ENCODE results near the gene COQ8A.

The COQ8A gene

DNA sequence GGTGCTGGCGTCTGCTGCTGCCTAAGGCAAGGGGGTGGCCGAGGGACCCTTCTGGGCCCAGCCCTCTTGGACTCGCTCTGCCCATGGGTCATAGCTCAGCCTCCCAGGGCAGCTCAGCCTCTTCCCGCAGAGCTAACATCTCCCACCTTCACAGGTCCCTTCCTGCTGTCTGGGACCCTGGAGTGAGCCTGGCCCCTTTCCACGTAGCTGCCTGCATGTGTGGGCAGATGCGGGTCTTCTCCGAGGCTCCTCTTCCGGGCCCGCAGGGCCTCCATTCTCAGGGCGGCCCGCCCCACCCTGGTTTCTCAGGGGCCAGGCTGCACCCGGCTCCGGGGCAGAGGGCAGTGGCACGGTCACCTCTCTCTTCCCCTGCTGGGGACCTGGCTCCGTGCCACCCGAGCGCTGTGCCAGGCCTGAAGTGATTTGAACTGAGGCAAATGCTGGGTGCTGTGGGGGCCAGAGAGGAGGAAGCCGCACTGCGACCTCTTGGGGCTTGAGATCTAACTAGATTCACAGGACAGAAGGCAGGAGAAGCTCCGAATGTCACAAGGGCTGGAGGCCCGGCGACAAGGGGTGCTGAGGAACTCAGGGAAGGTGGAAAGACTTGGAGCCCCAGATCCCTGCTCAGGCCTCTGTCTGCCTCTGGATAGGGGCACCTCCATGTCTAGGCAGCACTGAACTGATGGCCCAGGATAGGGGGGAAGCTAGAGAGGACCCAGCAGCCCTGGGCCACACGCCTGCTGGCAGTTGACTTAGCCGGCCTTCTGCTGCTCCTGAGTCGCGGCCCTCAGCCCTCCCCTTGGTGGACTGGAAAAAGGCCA lies 40.7 kb downstream of the COQ8A start:
- H3K9ac ChIP-seq (ENCODE audit: low read length) = no peak overlapping the region
- no peak overlapping the region for H3K4me3 ChIP-seq (ENCODE audit: low read depth, low read length)
- no peaks in the 10 kb centered on the region for H3K9me3 ChIP-seq (ENCODE audit: control insufficient read depth, insufficient read depth, low read depth, low read length)
- H3K36me3 ChIP-seq (ENCODE audit: control insufficient read depth, insufficient read depth, low read length) = peaks cover 21% of the 10 kb centered on the region; the same call in 1 of the 2 replicates
- H3K27ac ChIP-seq (ENCODE audit: low read depth, low read length) = no peak overlapping the region; the same call in 1 of the 2 replicates
- H3K27me3 ChIP-seq (ENCODE audit: control insufficient read depth, insufficient read depth, low read length) = no peaks in the 10 kb centered on the region
- H3K4me1 ChIP-seq (ENCODE audit: control insufficient read depth, insufficient read depth, low read length) = peaks cover 12% of the 10 kb centered on the region; the same call in 1 of the 2 replicates

DNA sequence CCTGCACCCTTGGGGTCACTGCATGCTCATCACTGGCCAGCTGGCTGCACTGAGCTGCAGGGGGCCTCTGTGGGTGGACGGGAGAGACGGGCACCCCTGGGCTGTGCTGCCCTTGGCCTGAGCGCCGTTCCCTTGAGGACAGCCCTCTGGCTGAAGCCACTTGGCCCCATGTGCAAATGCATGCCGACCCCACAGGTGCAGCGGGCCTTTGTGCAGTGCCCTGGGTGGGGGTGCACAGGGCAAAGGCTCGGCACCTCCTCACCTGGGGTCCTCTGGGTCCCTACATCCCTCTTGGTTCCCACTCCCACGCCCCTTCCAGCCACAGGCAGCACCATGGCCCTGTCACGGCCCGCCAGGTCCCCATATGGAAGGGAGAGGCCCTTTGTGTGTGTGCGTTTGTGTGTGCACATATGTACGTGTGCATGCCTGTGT lies 41.3 kb downstream of the COQ8A start:
- H3K4me3 ChIP-seq (ENCODE audit: low read depth, low read length) = no peak overlapping the region
- H3K9ac ChIP-seq (ENCODE audit: low read length) = no peak overlapping the region
- peaks cover 12% of the 10 kb centered on the region; the same call in 1 of the 2 replicates for H3K4me1 ChIP-seq (ENCODE audit: control insufficient read depth, insufficient read depth, low read length)
- H3K9me3 ChIP-seq (ENCODE audit: control insufficient read depth, insufficient read depth, low read depth, low read length) = no peaks in the 10 kb centered on the region
- no peaks in the 10 kb centered on the region for H3K27me3 ChIP-seq (ENCODE audit: control insufficient read depth, insufficient read depth, low read length)
- H3K27ac ChIP-seq (ENCODE audit: low read depth, low read length) = no peak overlapping the region
- peaks cover 27% of the 10 kb centered on the region; the same call in 1 of the 2 replicates for H3K36me3 ChIP-seq (ENCODE audit: control insufficient read depth, insufficient read depth, low read length)

DNA sequence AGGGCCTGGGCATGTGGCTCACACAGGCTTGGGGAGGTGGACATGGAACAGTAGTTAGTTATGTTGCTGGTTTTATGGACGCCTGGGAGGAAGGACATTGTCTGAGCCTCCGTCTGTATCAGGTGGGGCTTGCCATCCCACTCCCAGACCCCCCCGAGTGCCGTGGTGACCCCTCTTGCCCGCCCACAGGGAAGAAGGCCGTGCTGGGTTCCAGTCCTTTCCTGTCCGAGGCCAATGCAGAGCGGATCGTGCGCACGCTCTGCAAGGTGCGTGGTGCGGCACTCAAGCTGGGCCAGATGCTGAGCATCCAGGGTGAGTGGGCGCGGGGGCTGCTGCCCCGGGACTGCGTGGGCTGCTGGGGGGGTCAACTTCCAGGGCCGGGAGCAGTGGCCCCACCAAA lies 41.7 kb downstream of the COQ8A start:
- Histone ChIP-seq H3K36me3 (ENCODE audit: control insufficient read depth, insufficient read depth, low read length) (peaks cover 31% of the 10 kb centered on the region), H3K27me3 (ENCODE audit: control insufficient read depth, insufficient read depth, low read length) (no peaks in the 10 kb centered on the region), H3K9ac (ENCODE audit: low read length) (no peak overlapping the region), H3K4me3 (ENCODE audit: low read depth, low read length) (no peak overlapping the region), H3K9me3 (ENCODE audit: control insufficient read depth, insufficient read depth, low read depth, low read length) (no peaks in the 10 kb centered on the region), H3K27ac (ENCODE audit: low read depth, low read length) (no peak overlapping the region), H3K4me1 (ENCODE audit: control insufficient read depth, insufficient read depth, low read length) (peaks cover 12% of the 10 kb centered on the region; the same call in 1 of the 2 replicates)

DNA sequence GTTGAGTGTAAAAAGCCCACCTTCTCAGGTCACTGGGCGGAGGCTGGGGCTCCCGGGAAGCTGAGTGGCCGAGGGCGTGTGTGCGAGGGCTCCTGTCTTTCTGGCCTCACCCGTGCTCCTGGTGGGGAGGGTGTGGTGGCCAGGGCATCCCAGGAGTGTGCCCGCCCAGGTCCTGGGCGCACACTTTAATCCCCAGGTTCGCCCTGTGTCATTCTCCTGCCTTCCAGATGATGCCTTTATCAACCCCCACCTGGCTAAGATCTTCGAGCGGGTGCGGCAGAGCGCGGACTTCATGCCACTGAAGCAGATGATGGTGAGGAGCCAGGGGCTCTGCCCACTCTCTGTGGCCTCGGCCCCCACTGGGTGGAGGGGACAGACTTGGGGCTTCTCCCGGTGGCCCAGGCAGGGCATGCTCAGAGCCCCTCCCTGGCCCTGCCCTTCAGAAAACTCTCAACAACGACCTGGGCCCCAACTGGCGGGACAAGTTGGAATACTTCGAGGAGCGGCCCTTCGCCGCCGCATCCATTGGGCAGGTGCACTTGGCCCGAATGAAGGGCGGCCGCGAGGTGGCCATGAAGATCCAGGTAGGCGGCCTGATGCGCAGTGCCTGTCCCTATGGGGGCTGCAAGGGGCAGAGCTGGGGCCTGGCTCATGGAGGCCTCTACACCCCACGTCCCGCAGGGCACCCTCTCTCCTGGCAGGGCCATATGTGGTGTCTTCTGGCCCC lies 42.5 kb downstream of the COQ8A start:
- no peaks in the 10 kb centered on the region for H3K9me3 ChIP-seq (ENCODE audit: control insufficient read depth, insufficient read depth, low read depth, low read length)
- peaks cover 39% of the 10 kb centered on the region for H3K36me3 ChIP-seq (ENCODE audit: control insufficient read depth, insufficient read depth, low read length)
- H3K4me3 ChIP-seq (ENCODE audit: low read depth, low read length) = no peak overlapping the region
- no peaks in the 10 kb centered on the region for H3K27me3 ChIP-seq (ENCODE audit: control insufficient read depth, insufficient read depth, low read length)
- no peak overlapping the region for H3K27ac ChIP-seq (ENCODE audit: low read depth, low read length)
- peaks cover 12% of the 10 kb centered on the region; the same call in 1 of the 2 replicates for H3K4me1 ChIP-seq (ENCODE audit: control insufficient read depth, insufficient read depth, low read length)
- H3K9ac ChIP-seq (ENCODE audit: low read length) = no peak overlapping the region

DNA sequence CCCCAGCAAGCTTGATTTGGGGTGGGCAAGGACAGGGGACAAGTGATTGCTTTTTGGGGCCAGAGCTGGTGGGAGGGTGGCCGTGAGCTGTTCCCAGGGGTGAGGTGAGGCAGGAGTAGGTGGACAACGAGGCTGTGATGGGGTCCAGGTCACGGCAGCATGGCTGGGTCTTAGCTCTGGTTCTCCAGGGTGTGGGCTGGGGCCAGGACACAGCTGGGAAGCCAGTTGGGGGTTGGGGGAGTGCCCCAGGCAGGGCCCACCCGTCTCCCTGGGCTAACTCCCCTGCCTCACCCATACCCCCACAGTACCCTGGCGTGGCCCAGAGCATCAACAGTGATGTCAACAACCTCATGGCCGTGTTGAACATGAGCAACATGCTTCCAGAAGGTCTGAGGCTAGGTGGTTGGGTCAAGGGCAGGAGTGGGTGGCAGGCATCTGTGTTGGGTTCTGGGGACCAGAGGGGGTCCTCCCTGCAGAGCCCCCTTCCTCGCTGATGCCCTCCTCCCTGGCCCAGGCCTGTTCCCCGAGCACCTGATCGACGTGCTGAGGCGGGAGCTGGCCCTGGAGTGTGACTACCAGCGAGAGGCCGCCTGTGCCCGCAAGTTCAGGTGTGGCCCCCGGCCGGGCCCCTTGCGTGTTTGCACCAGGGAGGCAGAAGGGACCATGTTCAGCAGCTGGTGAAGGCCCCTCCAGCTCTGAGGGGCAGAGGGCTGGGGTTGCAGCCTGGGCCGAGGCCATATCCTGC lies 43.3 kb downstream of the COQ8A start:
- no peak overlapping the region for H3K27ac ChIP-seq (ENCODE audit: low read depth, low read length)
- H3K9ac ChIP-seq (ENCODE audit: low read length) = no peak overlapping the region
- no peaks in the 10 kb centered on the region for H3K9me3 ChIP-seq (ENCODE audit: control insufficient read depth, insufficient read depth, low read depth, low read length)
- peaks cover 12% of the 10 kb centered on the region; the same call in 1 of the 2 replicates for H3K4me1 ChIP-seq (ENCODE audit: control insufficient read depth, insufficient read depth, low read length)
- no peaks in the 10 kb centered on the region for H3K27me3 ChIP-seq (ENCODE audit: control insufficient read depth, insufficient read depth, low read length)
- peaks cover 36% of the 10 kb centered on the region for H3K36me3 ChIP-seq (ENCODE audit: control insufficient read depth, insufficient read depth, low read length)
- no peak overlapping the region for H3K4me3 ChIP-seq (ENCODE audit: low read depth, low read length)

DNA sequence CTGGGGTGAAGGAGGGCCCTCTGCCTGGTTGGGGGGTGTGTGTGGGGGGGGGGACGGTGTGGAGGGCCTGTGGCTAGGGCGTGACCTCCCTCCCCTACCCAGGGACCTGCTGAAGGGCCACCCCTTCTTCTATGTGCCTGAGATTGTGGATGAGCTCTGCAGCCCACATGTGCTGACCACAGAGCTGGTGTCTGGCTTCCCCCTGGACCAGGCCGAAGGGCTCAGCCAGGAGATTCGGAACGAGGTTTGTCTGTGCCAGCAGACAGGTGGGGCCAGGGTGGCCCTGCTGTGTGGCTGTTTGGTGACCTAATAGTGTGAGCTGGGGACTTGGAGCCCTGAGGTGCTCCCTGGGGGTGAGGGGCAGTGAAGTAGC lies 43.9 kb downstream of the COQ8A start:
- Histone ChIP-seq H3K27me3 (ENCODE audit: control insufficient read depth, insufficient read depth, low read length) (no peaks in the 10 kb centered on the region), H3K9me3 (ENCODE audit: control insufficient read depth, insufficient read depth, low read depth, low read length) (no peaks in the 10 kb centered on the region), H3K9ac (ENCODE audit: low read length) (no peak overlapping the region), H3K4me3 (ENCODE audit: low read depth, low read length) (no peak overlapping the region), H3K36me3 (ENCODE audit: control insufficient read depth, insufficient read depth, low read length) (peaks cover 32% of the 10 kb centered on the region), H3K27ac (ENCODE audit: low read depth, low read length) (no peak overlapping the region), H3K4me1 (ENCODE audit: control insufficient read depth, insufficient read depth, low read length) (peaks cover 8% of the 10 kb centered on the region; the same call in 1 of the 2 replicates)

DNA sequence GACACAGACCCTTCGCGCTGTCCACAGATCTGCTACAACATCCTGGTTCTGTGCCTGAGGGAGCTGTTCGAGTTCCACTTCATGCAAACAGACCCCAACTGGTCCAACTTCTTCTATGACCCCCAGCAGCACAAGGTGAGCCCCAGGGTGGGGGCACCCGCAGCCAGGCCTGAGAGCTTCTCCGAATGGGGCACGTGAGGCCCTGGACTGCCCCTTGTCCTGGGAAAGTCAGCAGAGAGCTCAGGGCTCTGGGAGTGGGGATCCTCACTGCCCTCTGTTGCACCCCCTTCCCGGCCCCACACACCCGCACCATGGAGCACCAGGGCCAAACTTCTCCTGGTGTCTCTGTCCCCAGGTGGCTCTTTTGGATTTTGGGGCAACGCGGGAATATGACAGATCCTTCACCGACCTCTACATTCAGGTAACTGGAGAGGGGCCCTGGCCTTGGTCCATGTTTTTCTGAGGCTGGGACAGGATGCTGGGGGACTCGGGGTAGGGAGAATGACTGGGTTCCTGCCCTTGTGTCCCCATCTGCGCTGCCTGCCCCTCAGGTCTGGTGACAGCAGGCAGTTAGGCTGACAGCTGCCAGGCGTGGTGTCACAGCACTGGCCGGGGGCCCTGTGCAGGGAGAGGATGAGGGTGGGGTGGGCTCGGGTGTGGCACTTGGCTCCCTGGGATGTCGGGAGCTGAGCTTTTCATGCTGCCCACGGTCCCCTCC lies 44.6 kb downstream of the COQ8A start:
- Histone ChIP-seq H3K4me3 (ENCODE audit: low read depth, low read length) (no peak overlapping the region), H3K27ac (ENCODE audit: low read depth, low read length) (no peak overlapping the region), H3K27me3 (ENCODE audit: control insufficient read depth, insufficient read depth, low read length) (no peaks in the 10 kb centered on the region), H3K36me3 (ENCODE audit: control insufficient read depth, insufficient read depth, low read length) (peaks cover 32% of the 10 kb centered on the region), H3K9me3 (ENCODE audit: control insufficient read depth, insufficient read depth, low read depth, low read length) (no peaks in the 10 kb centered on the region), H3K4me1 (ENCODE audit: control insufficient read depth, insufficient read depth, low read length) (peaks cover 1% of the 10 kb centered on the region; the same call in 1 of the 2 replicates), H3K9ac (ENCODE audit: low read length) (no peak overlapping the region)

DNA sequence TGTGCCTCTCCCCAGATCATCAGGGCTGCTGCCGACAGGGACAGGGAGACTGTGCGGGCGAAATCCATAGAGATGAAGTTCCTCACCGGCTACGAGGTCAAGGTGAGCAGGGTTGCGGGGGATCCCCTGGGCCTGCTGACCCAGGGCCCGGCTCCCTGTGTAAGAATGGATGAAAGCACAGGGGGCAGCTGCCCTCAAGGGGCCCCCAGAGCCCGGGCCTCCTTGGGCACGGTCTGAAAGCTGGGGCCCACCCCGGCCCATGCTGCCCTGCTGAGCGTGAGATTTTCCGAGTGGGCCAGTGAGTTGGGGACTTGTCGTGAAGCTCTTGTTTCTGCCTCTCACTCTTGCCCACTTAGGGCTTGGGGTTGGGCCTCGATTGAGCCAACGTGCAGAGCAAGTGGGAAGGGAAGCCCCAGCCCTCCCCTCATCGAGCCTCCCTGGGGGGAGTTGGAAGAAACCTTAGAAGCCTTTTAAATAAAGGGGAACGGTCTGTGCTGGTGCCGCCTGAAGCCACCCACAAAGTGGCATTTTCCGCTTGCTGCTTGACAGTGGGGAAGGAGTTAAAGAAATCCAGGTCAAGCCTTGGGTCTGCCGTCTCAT lies 45.2 kb downstream of the COQ8A start:
- peaks cover 29% of the 10 kb centered on the region for H3K36me3 ChIP-seq (ENCODE audit: control insufficient read depth, insufficient read depth, low read length)
- H3K9ac ChIP-seq (ENCODE audit: low read length) = no peak overlapping the region
- no peaks in the 10 kb centered on the region for H3K4me1 ChIP-seq (ENCODE audit: control insufficient read depth, insufficient read depth, low read length)
- no peak overlapping the region for H3K4me3 ChIP-seq (ENCODE audit: low read depth, low read length)
- H3K27me3 ChIP-seq (ENCODE audit: control insufficient read depth, insufficient read depth, low read length) = no peaks in the 10 kb centered on the region
- no peak overlapping the region for H3K27ac ChIP-seq (ENCODE audit: low read depth, low read length)
- H3K9me3 ChIP-seq (ENCODE audit: control insufficient read depth, insufficient read depth, low read depth, low read length) = no peaks in the 10 kb centered on the region

DNA sequence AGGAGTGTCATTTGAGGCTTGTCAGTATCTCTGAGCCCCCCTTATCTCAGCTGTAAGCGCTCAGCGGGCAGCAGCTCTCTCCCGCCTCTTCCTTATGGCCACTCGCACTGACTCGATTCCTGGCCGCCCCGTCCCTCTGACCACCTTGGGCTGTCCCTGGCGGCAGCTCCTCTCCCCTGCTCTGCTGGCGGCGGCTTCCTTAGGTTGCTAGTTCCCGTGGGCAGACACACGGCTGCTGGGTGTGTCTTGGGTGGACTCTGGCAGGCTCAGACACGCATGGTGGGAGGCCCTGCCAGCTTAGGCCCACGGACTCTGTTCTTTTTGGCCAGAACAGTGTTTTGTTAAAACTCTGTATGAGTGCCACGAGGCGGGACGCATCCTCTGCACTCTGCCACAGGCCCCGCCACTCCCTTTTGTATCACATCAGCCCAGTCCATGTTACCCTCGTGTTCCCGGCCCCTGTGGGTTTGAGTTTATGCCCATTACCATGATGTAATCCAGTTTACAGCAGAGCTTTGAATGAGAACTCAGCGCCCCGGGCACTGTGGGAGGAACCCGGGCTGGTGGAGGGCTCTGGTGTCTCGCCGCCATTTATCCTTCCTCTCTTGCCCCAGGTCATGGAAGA lies 45.9 kb downstream of the COQ8A start:
- no peak overlapping the region for H3K27ac ChIP-seq (ENCODE audit: low read depth, low read length)
- H3K4me3 ChIP-seq (ENCODE audit: low read depth, low read length) = no peak overlapping the region
- H3K4me1 ChIP-seq (ENCODE audit: control insufficient read depth, insufficient read depth, low read length) = no peaks in the 10 kb centered on the region
- H3K9me3 ChIP-seq (ENCODE audit: control insufficient read depth, insufficient read depth, low read depth, low read length) = no peaks in the 10 kb centered on the region
- H3K9ac ChIP-seq (ENCODE audit: low read length) = no peak overlapping the region
- no peaks in the 10 kb centered on the region for H3K27me3 ChIP-seq (ENCODE audit: control insufficient read depth, insufficient read depth, low read length)
- peaks cover 27% of the 10 kb centered on the region for H3K36me3 ChIP-seq (ENCODE audit: control insufficient read depth, insufficient read depth, low read length)

Measured in HUES6 (cell line).